ENCODE data around the gene FGF22. TPM values are rescaled to one million over a fixed set of nuclear protein-coding genes. Genes with fewer than 3 reads are reported as not detected.

The FGF22 gene
- total and polyA plus RNA-seq, 2 donors = 0.25 TPM; not detected in 1

GRCh38 chr19:634975-635652, 4.6 kb upstream of the FGF22 start:
- H3K4me3 ChIP-seq (ENCODE audit: low read length in 2 of 2) = no peak overlapping the region
- no peak for DNase-seq (ENCODE audit: low read depth in 6 of 9, low spot score in 9 of 9)
- WGBS = 96% methylated on average over 16 of the region's 16 CpGs

GRCh38 chr19:638906-639252, 800 bp upstream of the FGF22 start:
- Histone ChIP-seq H3K4me1 (ENCODE audit: control insufficient read depth in 2 of 2, insufficient read depth in 2 of 2, low read length in 2 of 2) (peaks cover 8 to 12% of the 10 kb centered on the region in 2 donors), H3K9me3 (ENCODE audit: control insufficient read depth in 2 of 2, insufficient read depth in 1 of 2, low read length in 1 of 2) (no peaks in the 10 kb centered on the region), H3K36me3 (ENCODE audit: control insufficient read depth in 2 of 2, insufficient read depth in 2 of 2, low read length in 1 of 2) (peaks cover 0 to 10% of the 10 kb centered on the region in 2 donors), H3K27ac (ENCODE audit: low read depth in 1 of 2, low read length in 1 of 2) (no peak overlapping the region), H3K27me3 (ENCODE audit: control insufficient read depth in 2 of 2, insufficient read depth in 1 of 2, low read length in 1 of 2) (peaks cover 8 to 26% of the 10 kb centered on the region in 2 donors), H3K4me3 (ENCODE audit: low read length in 2 of 2) (no peak overlapping the region)
- 71% methylated on average over 17 of the region's 17 CpGs for WGBS
- no peak for DNase-seq (ENCODE audit: low read depth in 6 of 9, low spot score in 9 of 9)

More at GRCh38 chr19:634975-635652, 4.6 kb upstream of the FGF22 start:
- H3K4me1 ChIP-seq (ENCODE audit: control insufficient read depth in 2 of 2, insufficient read depth in 2 of 2, low read length in 2 of 2) = peaks cover 20 to 24% of the 10 kb centered on the region in 2 donors
- H3K9me3 ChIP-seq (ENCODE audit: control insufficient read depth in 2 of 2, insufficient read depth in 1 of 2, low read length in 1 of 2) = peaks cover 0 to 5% of the 10 kb centered on the region in 2 donors
- H3K27ac ChIP-seq (ENCODE audit: low read depth in 1 of 2, low read length in 1 of 2) = no peak overlapping the region
- peaks cover 7 to 8% of the 10 kb centered on the region in 2 donors for H3K36me3 ChIP-seq (ENCODE audit: control insufficient read depth in 2 of 2, insufficient read depth in 2 of 2, low read length in 1 of 2)
- peaks cover 8 to 20% of the 10 kb centered on the region in 2 donors for H3K27me3 ChIP-seq (ENCODE audit: control insufficient read depth in 2 of 2, insufficient read depth in 1 of 2, low read length in 1 of 2)

- H3K27ac ChIP-seq (ENCODE audit: low read depth in 1 of 2, low read length in 1 of 2) = no peak overlapping the region
- 62% methylated on average over 25 of the region's 25 CpGs for WGBS
Observed at GRCh38 chr19:640161-640558, 481 bp downstream of the FGF22 start.

GRCh38 chr19:640606-641189, 1.0 kb downstream of the FGF22 start:
- peaks cover 3 to 7% of the 10 kb centered on the region in 2 donors for H3K4me1 ChIP-seq (ENCODE audit: control insufficient read depth in 2 of 2, insufficient read depth in 2 of 2, low read length in 2 of 2)
- H3K36me3 ChIP-seq (ENCODE audit: control insufficient read depth in 2 of 2, insufficient read depth in 2 of 2, low read length in 1 of 2) = peaks cover 2 to 21% of the 10 kb centered on the region in 2 donors
- DNase-seq (ENCODE audit: low read depth in 6 of 9, low spot score in 9 of 9) = no peak
- no peak overlapping the region for H3K27ac ChIP-seq (ENCODE audit: low read depth in 1 of 2, low read length in 1 of 2)
- 95% methylated on average over 31 of the region's 31 CpGs for WGBS
- H3K9me3 ChIP-seq (ENCODE audit: control insufficient read depth in 2 of 2, insufficient read depth in 1 of 2, low read length in 1 of 2) = no peaks in the 10 kb centered on the region
- H3K27me3 ChIP-seq (ENCODE audit: control insufficient read depth in 2 of 2, insufficient read depth in 1 of 2, low read length in 1 of 2) = peaks cover 8 to 26% of the 10 kb centered on the region in 2 donors
- H3K4me3 ChIP-seq (ENCODE audit: low read length in 2 of 2) = no peak overlapping the region

More at GRCh38 chr19:640161-640558, 481 bp downstream of the FGF22 start:
- Histone ChIP-seq H3K4me3 (ENCODE audit: low read length in 2 of 2) (peak overlapping the region in 1 of 2 donors; percentile 50), H3K27me3 (ENCODE audit: control insufficient read depth in 2 of 2, insufficient read depth in 1 of 2, low read length in 1 of 2) (peaks cover 8 to 26% of the 10 kb centered on the region in 2 donors), H3K9me3 (ENCODE audit: control insufficient read depth in 2 of 2, insufficient read depth in 1 of 2, low read length in 1 of 2) (no peaks in the 10 kb centered on the region), H3K36me3 (ENCODE audit: control insufficient read depth in 2 of 2, insufficient read depth in 2 of 2, low read length in 1 of 2) (peaks cover 0 to 19% of the 10 kb centered on the region in 2 donors), H3K4me1 (ENCODE audit: control insufficient read depth in 2 of 2, insufficient read depth in 2 of 2, low read length in 2 of 2) (peaks cover 3 to 7% of the 10 kb centered on the region in 2 donors)
- no peak for DNase-seq (ENCODE audit: low read depth in 6 of 9, low spot score in 9 of 9)

GRCh38 chr19:641702-642101, 2.0 kb downstream of the FGF22 start:
- Histone ChIP-seq H3K27ac (ENCODE audit: low read depth in 1 of 2, low read length in 1 of 2) (no peak overlapping the region), H3K36me3 (ENCODE audit: control insufficient read depth in 2 of 2, insufficient read depth in 2 of 2, low read length in 1 of 2) (peaks cover 10 to 31% of the 10 kb centered on the region in 2 donors), H3K9me3 (ENCODE audit: control insufficient read depth in 2 of 2, insufficient read depth in 1 of 2, low read length in 1 of 2) (no peaks in the 10 kb centered on the region), H3K4me1 (ENCODE audit: control insufficient read depth in 2 of 2, insufficient read depth in 2 of 2, low read length in 2 of 2) (peaks cover 3 to 7% of the 10 kb centered on the region in 2 donors), H3K4me3 (ENCODE audit: low read length in 2 of 2) (no peak overlapping the region), H3K27me3 (ENCODE audit: control insufficient read depth in 2 of 2, insufficient read depth in 1 of 2, low read length in 1 of 2) (peaks cover 8 to 26% of the 10 kb centered on the region in 2 donors)
- no peak for DNase-seq (ENCODE audit: low read depth in 6 of 9, low spot score in 9 of 9)
- WGBS = 93% methylated on average over 17 of the region's 17 CpGs

GRCh38 chr19:642767-643727, 3.4 kb downstream of the FGF22 start:
- peaks cover 3 to 7% of the 10 kb centered on the region in 2 donors for H3K4me1 ChIP-seq (ENCODE audit: control insufficient read depth in 2 of 2, insufficient read depth in 2 of 2, low read length in 2 of 2)
- peaks cover 8 to 22% of the 10 kb centered on the region in 2 donors for H3K27me3 ChIP-seq (ENCODE audit: control insufficient read depth in 2 of 2, insufficient read depth in 1 of 2, low read length in 1 of 2)
- no peak overlapping the region for H3K4me3 ChIP-seq (ENCODE audit: low read length in 2 of 2)
- H3K27ac ChIP-seq (ENCODE audit: low read depth in 1 of 2, low read length in 1 of 2) = no peak overlapping the region
- H3K36me3 ChIP-seq (ENCODE audit: control insufficient read depth in 2 of 2, insufficient read depth in 2 of 2, low read length in 1 of 2) = peaks cover 22 to 44% of the 10 kb centered on the region in 2 donors
- no peaks in the 10 kb centered on the region for H3K9me3 ChIP-seq (ENCODE audit: control insufficient read depth in 2 of 2, insufficient read depth in 1 of 2, low read length in 1 of 2)
- DNase-seq (ENCODE audit: low read depth in 6 of 9, low spot score in 9 of 9) = no peak
- whole genome bisulfite sequencing = 95% methylated on average over 70 of the region's 70 CpGs

- Histone ChIP-seq H3K36me3 (ENCODE audit: control insufficient read depth in 2 of 2, insufficient read depth in 2 of 2, low read length in 1 of 2) (peaks cover 28 to 51% of the 10 kb centered on the region in 2 donors), H3K27me3 (ENCODE audit: control insufficient read depth in 2 of 2, insufficient read depth in 1 of 2, low read length in 1 of 2) (peaks cover 4 to 16% of the 10 kb centered on the region in 2 donors), H3K27ac (ENCODE audit: low read depth in 1 of 2, low read length in 1 of 2) (no peak overlapping the region), H3K4me3 (ENCODE audit: low read length in 2 of 2) (no peak overlapping the region), H3K4me1 (ENCODE audit: control insufficient read depth in 2 of 2, insufficient read depth in 2 of 2, low read length in 2 of 2) (peaks cover 3 to 7% of the 10 kb centered on the region in 2 donors), H3K9me3 (ENCODE audit: control insufficient read depth in 2 of 2, insufficient read depth in 1 of 2, low read length in 1 of 2) (no peaks in the 10 kb centered on the region)
- 94% methylated on average over 24 of the region's 24 CpGs for whole genome bisulfite sequencing
- DNase-seq (ENCODE audit: low read depth in 6 of 9, low spot score in 9 of 9) = no peak
Observed at GRCh38 chr19:643736-644135, 4.1 kb downstream of the FGF22 start.

GRCh38 chr19:644363-644762, 4.7 kb downstream of the FGF22 start:
- no peak overlapping the region for H3K27ac ChIP-seq (ENCODE audit: low read depth in 1 of 2, low read length in 1 of 2)
- WGBS = 92% methylated on average over 28 of the region's 28 CpGs
- H3K27me3 ChIP-seq (ENCODE audit: control insufficient read depth in 2 of 2, insufficient read depth in 1 of 2, low read length in 1 of 2) = peaks cover 0 to 10% of the 10 kb centered on the region in 2 donors
- H3K36me3 ChIP-seq (ENCODE audit: control insufficient read depth in 2 of 2, insufficient read depth in 2 of 2, low read length in 1 of 2) = peaks cover 32 to 58% of the 10 kb centered on the region in 2 donors
- peaks cover 1% of the 10 kb centered on the region in 2 donors for H3K4me1 ChIP-seq (ENCODE audit: control insufficient read depth in 2 of 2, insufficient read depth in 2 of 2, low read length in 2 of 2)
- H3K4me3 ChIP-seq (ENCODE audit: low read length in 2 of 2) = no peak overlapping the region
- H3K9me3 ChIP-seq (ENCODE audit: control insufficient read depth in 2 of 2, insufficient read depth in 1 of 2, low read length in 1 of 2) = no peaks in the 10 kb centered on the region
- DNase-seq (ENCODE audit: low read depth in 6 of 9, low spot score in 9 of 9) = no peak

Data from thymus (tissue), 11 donors.